Upper lobe of left lung (tissue), 6 donors: ENCODE data around the gene FGFRL1. TPM values are rescaled to one million over a fixed set of nuclear protein-coding genes. Genes with fewer than 3 reads are reported as not detected.

Source experiments
- ATAC-seq, 2 donors: fragments of 200-7000 bp; cut with Tn5 transposase; one replicate each; pipeline ENCODE4 v1.9.1; 2022; ENCODE audit warnings: mild to moderate bottlenecking in 2 of 2, moderate library complexity in 2 of 2; ENCODE audit not compliant: low FRiP score in 2 of 2
- DNase-seq, 2 donors: peaks; one replicate each; pipeline ENCODE4 v3.0.0-alpha.2; 2019 to 2020
- H3K27ac ChIP-seq, 4 donors: fragments of 200-600 bp; sonication (generic); one replicate each; pipeline ENCODE4 v1.5.1; 2016 to 2019
- H3K27me3 ChIP-seq, 4 donors: fragments of 200-600 bp; sonication (generic); one replicate each; pipeline ENCODE4 v1.5.1; 2017 to 2019
- H3K36me3 ChIP-seq, 4 donors: fragments of 200-600 bp; sonication (generic); one replicate each; pipeline ENCODE4 v1.5.1; 2016 to 2019
- H3K4me1 ChIP-seq, 4 donors: fragments of 200-600 bp; sonication (generic); one replicate each; pipeline ENCODE4 v1.5.1; 2018 to 2019
- H3K4me3 ChIP-seq, 4 donors: fragments of 200-600 bp; sonication (generic); one replicate each; pipeline ENCODE4 v1.5.1; 2017 to 2019; ENCODE audit warnings: mild to moderate bottlenecking in 2 of 4, moderate library complexity in 1 of 4
- H3K9me3 ChIP-seq, 4 donors: fragments of 200-600 bp; sonication (generic); one replicate each; pipeline ENCODE4 v1.5.1; 2018 to 2019
- CTCF ChIP-seq, 6 experiments: fragments of 450-650 bp in 4 of 6; fragments of 200-600 bp in 2 of 6; sonication (generic) in 2 of 6; IDR thresholded peaks; one replicate each; pipeline ENCODE4 v1.5.1; 2016 to 2019; ENCODE audit warnings: antibody characterized with exemption in 6 of 6
- EP300 ChIP-seq, 4 donors: sonication (generic); formaldehyde crosslinking; IDR thresholded peaks; one replicate each; pipeline ENCODE4 v1.5.1; 2017; ENCODE audit warnings: antibody characterized with exemption in 4 of 4, control low read depth in 2 of 4
- POLR2A ChIP-seq, 4 donors: fragments of 450-650 bp; IDR thresholded peaks; one replicate each; pipeline ENCODE4 v1.5.1; 2016 to 2017; ENCODE audit warnings: antibody characterized with exemption in 4 of 4, mild to moderate bottlenecking in 2 of 4
- POLR2AphosphoS5 ChIP-seq, 2 donors: sonication (generic); formaldehyde crosslinking; IDR thresholded peaks; one replicate each; pipeline ENCODE4 v1.5.1; 2017; ENCODE audit warnings: antibody characterized with exemption in 2 of 2
- WGBS, 2 donors: methylation state at CpG; one replicate each; pipeline ENCODE4 v1.1.5; 2017 to 2018; 5-methylcytosine and 5-hydroxymethylcytosine counted together
- total RNA-seq, 6 donors: library from RNA; depleted of rRNA in 4 of 6; stranded (reverse); fragments of >200 nt in 4 of 6; gene quantifications; one replicate each; pipeline versions ENCODE4 v1.1.0 to v1.2.1, GENCODE V29; 2016 to 2021
- donor health status: DM: no; HTN: no; CAD: no; lungs with moderate emphysema.
- donor health status: DM: no; HTN: yes; CAD: no; lungs with severe emphysema.

FGFRL1 gene
- total RNA-seq, 6 donors from 2014 or later = 21.0 to 32.4 (median 25.6) TPM

GRCh38 chr4:1047106-1047975 is 35.9 kb downstream of the FGFRL1 start:
- TF ChIP-seq POLR2A (IDR thresholded peaks at IDR 0.05) (no peak), CTCF (IDR thresholded peaks at IDR 0.05) (no peak), EP300 (IDR thresholded peaks at IDR 0.05) (no peak), POLR2AphosphoS5 (IDR thresholded peaks at IDR 0.05) (no peak)
- H3K36me3 ChIP-seq = no peaks in the 10 kb centered on the region
- peak overlapping the region in 3 of 4 donors; percentile 13 to 28 (median 21) for H3K4me3 ChIP-seq
- H3K27ac ChIP-seq = peak overlapping the region in 3 of 4 donors; percentile 5 to 54 (median 42)
- H3K27me3 ChIP-seq = peaks cover 0 to 10% (median 8%) of the 10 kb centered on the region in 4 donors
- H3K9me3 ChIP-seq = no peaks in the 10 kb centered on the region
- no peak for ATAC-seq
- WGBS, 2 donors = 48 to 49% methylated on average over 17 to 35 of the region's 41 CpGs
- peaks cover 25 to 36% (median 27%) of the 10 kb centered on the region in 4 donors for H3K4me1 ChIP-seq
- peak in 1 of 2 donors; percentile 85 for DNase-seq

GRCh38 chr4:1047976-1048772 is 36.7 kb downstream of the FGFRL1 start:
- H3K27ac ChIP-seq = peak overlapping the region in 3 of 4 donors; percentile 5 to 54 (median 42)
- H3K4me1 ChIP-seq = peaks cover 23 to 38% (median 28%) of the 10 kb centered on the region in 4 donors

GRCh38 chr4:1048773-1049590 is 37.6 kb downstream of the FGFRL1 start:
- peaks cover 0 to 9% (median 3%) of the 10 kb centered on the region in 4 donors for H3K27me3 ChIP-seq
- TF ChIP-seq POLR2AphosphoS5 (IDR thresholded peaks at IDR 0.05) (no peak), EP300 (IDR thresholded peaks at IDR 0.05) (no peak), CTCF (IDR thresholded peaks at IDR 0.05) (no peak), POLR2A (IDR thresholded peaks at IDR 0.05) (no peak)
- peaks cover 16 to 32% (median 20%) of the 10 kb centered on the region in 4 donors for H3K4me1 ChIP-seq
- H3K9me3 ChIP-seq = no peaks in the 10 kb centered on the region
- no peak for ATAC-seq
- no peaks in the 10 kb centered on the region for H3K36me3 ChIP-seq
- WGBS, 2 donors = 81 to 86% methylated on average over 15 to 16 of the region's 16 CpGs
- no peak overlapping the region for H3K27ac ChIP-seq
- no peak overlapping the region for H3K4me3 ChIP-seq
- peak in 1 of 2 donors; percentile 59 for DNase-seq

More at GRCh38 chr4:1047976-1048772, 36.7 kb downstream of the FGFRL1 start:
- TF ChIP-seq POLR2AphosphoS5 (IDR thresholded peaks at IDR 0.05) (no peak), CTCF (IDR thresholded peaks at IDR 0.05) (no peak), EP300 (IDR thresholded peaks at IDR 0.05) (no peak), POLR2A (IDR thresholded peaks at IDR 0.05) (no peak)
- Histone ChIP-seq H3K4me3 (peak overlapping the region in 1 of 4 donors; percentile 28), H3K27me3 (peaks cover 0 to 10% (median 8%) of the 10 kb centered on the region in 4 donors), H3K9me3 (no peaks in the 10 kb centered on the region), H3K36me3 (no peaks in the 10 kb centered on the region)
- no peak for ATAC-seq
- peak in 1 of 2 donors; percentile 75 for DNase-seq
- whole genome bisulfite sequencing, 2 donors = 78 to 85% methylated on average over 23 to 34 of the region's 34 CpGs

- peaks cover 0 to 7% (median 0%) of the 10 kb centered on the region in 4 donors for H3K27me3 ChIP-seq
These were observed 38.1 kb downstream of the FGFRL1 start for GRCh38 chr4:1049591-1049905.

More at GRCh38 chr4:1049591-1049905, 38.1 kb downstream of the FGFRL1 start:
- peak in 1 of 2 donors; percentile 84 for DNase-seq
- no peaks in the 10 kb centered on the region for H3K9me3 ChIP-seq
- no peak overlapping the region for H3K27ac ChIP-seq
- 80 to 87% methylated on average over 16 to 21 of the region's 21 CpGs for WGBS, 2 donors
- peaks cover 12 to 27% (median 17%) of the 10 kb centered on the region in 4 donors for H3K4me1 ChIP-seq
- no peaks in the 10 kb centered on the region for H3K36me3 ChIP-seq
- no peak overlapping the region for H3K4me3 ChIP-seq
- TF ChIP-seq CTCF (IDR thresholded peaks at IDR 0.05) = no peak
- no peak for TF ChIP-seq POLR2AphosphoS5 (IDR thresholded peaks at IDR 0.05)
- TF ChIP-seq POLR2A (IDR thresholded peaks at IDR 0.05) = no peak
- TF ChIP-seq EP300 (IDR thresholded peaks at IDR 0.05) = no peak
- ATAC-seq = no peak
